AG09309 (cell line): ENCODE data around the gene ADD3.

Source experiments
- DNase-seq: peaks from one replicate; pipeline ENCODE4 v3.0.0-alpha.2; 2010; ENCODE audit warnings: low read depth
- H3K4me3 ChIP-seq: 2 replicates; pipeline ENCODE4 v1.5.1; 2011; ENCODE audit warnings: mild to moderate bottlenecking, low read depth, low read length, moderate library complexity; ENCODE audit not compliant: control insufficient read depth
- CTCF ChIP-seq: IDR thresholded peaks from 2 replicates; pipeline ENCODE4 v1.5.1; 2011; ENCODE audit warnings: mild to moderate bottlenecking, low read depth, low read length, inconsistent platforms; ENCODE audit not compliant: insufficient read depth, control insufficient read depth; ENCODE audit errors: missing control alignments

ADD3 gene

DNA sequence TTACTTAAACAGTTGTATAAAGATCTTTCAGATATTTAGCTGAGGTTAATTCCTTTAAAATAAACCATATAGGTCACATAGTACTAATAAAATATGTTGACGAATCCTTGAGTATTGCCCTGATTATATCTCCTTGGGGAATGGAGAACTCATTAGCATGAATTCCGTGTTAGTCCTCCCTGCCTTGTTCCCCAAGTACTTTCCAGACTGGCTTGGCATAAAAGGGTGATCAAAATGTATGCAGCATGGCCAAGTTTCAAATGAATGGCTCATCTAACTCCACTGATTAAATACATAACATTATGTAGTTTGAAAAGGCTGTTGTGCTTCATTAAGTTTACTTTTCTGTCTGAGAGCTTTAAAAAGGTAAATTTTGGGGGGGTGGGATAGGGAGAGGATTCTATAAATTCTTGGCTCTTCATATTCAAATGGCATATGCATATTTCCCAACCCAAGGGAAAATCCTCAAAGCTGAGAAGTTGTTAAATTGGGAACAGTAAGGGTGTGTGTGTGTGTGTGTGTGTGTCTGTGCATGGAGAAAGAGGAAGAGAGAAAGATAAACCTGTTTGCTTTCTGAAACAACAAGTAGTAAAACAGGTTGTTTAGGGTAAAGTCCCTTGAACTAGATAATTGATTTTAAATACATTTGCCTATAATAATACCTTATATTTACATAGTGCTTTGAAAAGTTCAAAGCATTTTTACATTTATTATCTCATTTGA is 4.8 kb upstream of the ADD3 start:
- no peak overlapping the region for H3K4me3 ChIP-seq
- no peak for TF ChIP-seq CTCF
- DNase-seq = no peak

DNA sequence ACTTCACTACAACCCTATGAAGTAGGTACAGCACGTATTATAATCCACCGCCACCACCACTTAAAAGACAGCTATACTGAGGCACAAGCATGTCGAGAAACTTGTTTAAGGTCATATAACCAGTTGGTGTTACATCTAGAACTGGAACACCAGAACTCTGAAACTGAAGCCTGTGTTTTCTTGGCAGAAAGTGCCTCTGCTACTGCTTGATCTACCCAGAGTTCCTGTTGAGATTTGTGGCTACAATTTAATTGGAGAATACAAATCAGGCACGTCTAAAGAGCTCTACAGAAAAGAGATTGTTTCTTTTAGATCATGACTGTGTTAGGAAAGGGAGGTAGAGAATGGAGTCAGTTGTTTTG is 4.3 kb upstream of the ADD3 start:
- no peak for TF ChIP-seq CTCF
- DNase-seq = no peak
- H3K4me3 ChIP-seq = no peak overlapping the region

DNA sequence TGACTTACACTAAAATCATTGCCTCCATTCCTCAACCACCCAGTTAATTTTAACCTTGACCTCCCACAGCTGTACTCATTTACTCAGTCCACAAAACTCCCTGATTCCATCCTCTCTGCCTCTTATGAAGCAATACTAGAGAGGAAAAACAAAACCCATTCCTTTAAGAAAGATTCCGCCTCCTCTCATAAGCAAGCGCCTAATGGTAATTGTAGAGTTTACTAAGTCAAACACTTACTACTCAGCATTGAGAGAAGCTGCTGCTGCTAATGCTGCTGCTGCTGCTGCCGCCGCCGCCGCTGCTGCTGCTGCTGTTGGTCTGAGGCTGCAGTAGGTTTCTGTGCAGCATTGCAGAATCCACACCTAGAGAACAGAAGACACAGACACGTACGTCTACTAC is 2.1 kb upstream of the ADD3 start:
- DNase-seq = peak; percentile 79
- H3K4me3 ChIP-seq = peak overlapping the region; percentile 74
- TF ChIP-seq CTCF = no peak

DNA sequence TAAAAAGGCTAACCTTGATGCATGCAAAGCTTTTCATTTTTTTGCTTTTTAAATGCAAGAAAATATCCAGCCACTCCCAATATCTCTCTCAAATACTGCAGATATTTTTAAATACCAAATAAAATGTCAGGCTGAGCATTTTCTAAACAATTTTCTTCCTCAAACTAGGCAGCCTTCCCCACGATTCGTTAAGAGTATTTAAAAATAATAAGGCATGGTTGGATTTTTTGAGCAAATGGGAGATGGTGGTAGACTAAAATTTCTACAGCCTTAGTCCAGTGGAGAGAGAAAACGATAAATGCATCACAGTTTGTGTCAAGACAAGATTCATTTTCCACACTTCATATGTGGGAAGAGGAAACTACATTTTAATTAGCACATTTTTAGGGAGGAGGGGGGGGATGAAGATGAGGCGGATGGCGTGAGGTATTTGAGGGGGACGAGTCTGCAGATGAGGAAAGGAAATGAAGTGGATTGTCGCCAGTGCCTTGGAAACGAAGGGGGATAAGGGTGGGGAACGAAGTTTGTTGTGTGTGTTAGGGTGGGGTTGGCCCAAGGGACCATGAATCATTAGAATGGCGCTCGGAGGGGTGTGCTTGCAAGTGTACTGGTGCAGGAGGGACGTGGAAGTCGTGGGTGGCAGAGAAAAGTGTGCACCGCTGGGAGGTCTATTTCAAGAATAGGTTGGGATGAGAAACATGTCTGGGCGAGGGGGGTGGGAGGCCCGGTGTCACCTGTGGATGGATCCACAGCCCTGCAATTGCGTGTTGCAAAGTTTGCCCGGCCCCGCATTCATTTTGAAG is 1.2 kb upstream of the ADD3 start:
- no peak for DNase-seq

GRCh38 chr10:110007161-110007700 is 553 bp upstream of the ADD3 start:
- TF ChIP-seq CTCF = no peak
- DNase-seq = no peak
- H3K4me3 ChIP-seq = peak overlapping the region; percentile 74

More for the DNA sequence above, 1.2 kb upstream of the ADD3 start:
- TF ChIP-seq CTCF = no peak
- peak overlapping the region; percentile 74 for H3K4me3 ChIP-seq

DNA sequence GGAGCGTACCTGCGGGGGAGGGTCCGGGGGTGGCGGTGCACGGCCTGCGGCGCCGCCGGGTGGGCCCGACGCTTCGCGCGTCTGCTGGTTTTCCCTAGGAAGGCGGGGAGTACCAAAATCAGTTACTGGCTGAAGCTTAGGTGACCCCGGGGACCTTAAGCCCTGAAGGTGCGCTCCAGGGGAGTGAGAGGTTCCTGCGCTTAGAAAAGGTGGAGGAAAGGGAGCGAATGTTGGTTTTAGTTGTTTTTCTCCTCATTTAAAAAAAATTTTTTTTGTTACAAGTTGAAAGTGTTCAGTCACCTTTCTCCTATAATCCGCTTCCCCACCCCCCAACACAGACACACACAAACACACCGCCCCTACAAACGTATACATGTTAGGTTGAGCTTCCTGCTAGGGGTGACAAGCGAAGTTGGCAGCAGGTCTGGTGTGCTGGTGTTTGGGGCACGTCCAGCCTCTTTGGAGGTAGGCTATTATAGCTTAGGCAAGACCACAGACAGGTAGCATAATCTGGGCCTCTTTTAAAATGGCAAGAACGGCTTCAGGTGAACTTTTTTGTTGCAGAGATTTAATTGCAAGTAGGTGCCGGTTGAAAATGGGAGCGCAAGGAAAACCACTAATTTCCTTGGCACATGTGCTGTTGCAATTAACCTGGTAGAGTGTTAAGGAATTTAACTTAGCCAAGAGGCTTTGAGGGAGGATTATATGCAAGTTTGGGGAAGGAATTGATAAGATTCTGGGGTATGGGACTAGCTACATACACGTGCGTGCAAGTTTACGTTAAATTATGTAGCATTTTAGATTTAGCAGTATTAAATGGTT is 945 bp downstream of the ADD3 start:
- DNase-seq = no peak
- no peak for TF ChIP-seq CTCF

More for the DNA sequence above, 945 bp downstream of the ADD3 start:
- peak overlapping the region; percentile 74 for H3K4me3 ChIP-seq
